Stimulated activated CD4-positive, alpha-beta T cell treated with anti-CD3 and anti-CD28 coated beads, Interleukin-1b, Interleukin-23, amount 100 ng/mL, for 1 hour (primary cell): ENCODE measurements around the gene NFATC4.

Experiments
- DNase-seq, 2 donors: peaks; one replicate each; pipeline ENCODE4 v3.0.0-alpha.2; 2020; ENCODE audit warnings: low read depth in 2 of 2

Gene NFATC4

GRCh38 chr14:24427537-24428508 is 59.8 kb downstream of the NFATC4 start:
- no peak for DNase-seq

- DNase-seq = no peak
Observed at GRCh38 chr14:24428628-24429394, 60.8 kb downstream of the NFATC4 start.
